H9 (cell line): ENCODE results near the gene DCDC1. TPM values are rescaled to one million over a fixed set of nuclear protein-coding genes. Genes with fewer than 3 reads are reported as not detected.
A peak's percentile ranks its signal among the peaks of the same experiment; 100 is the strongest.

Source experiments
- DNase-seq: peaks from one replicate; pipeline ENCODE4 v3.0.0-alpha.2; 2017
- H2AFZ ChIP-seq: one replicate; pipeline ENCODE4 v1.6.1; 2013; ENCODE audit warnings: mild to moderate bottlenecking, low read length, control low read depth, moderate library complexity
- H2AK5ac ChIP-seq: 2 replicates; pipeline ENCODE4 v1.6.1; 2013; ENCODE audit warnings: low read length, control low read depth, mixed read lengths; ENCODE audit not compliant: insufficient read length
- H2BK120ac ChIP-seq: one replicate; pipeline ENCODE4 v1.6.1; 2013; ENCODE audit warnings: low read depth, mild to moderate bottlenecking, low read length, control low read depth, inconsistent platforms; ENCODE audit not compliant: poor library complexity, severe bottlenecking
- H2BK12ac ChIP-seq: 2 replicates; pipeline ENCODE4 v1.6.1; 2013; ENCODE audit warnings: low read length, control low read depth, mixed read lengths, low read depth; ENCODE audit not compliant: insufficient read length
- H2BK15ac ChIP-seq: 2 replicates; pipeline ENCODE4 v1.6.1; 2013; ENCODE audit warnings: low read depth, low read length, control low read depth
- H2BK20ac ChIP-seq: one replicate; pipeline ENCODE4 v1.6.1; 2013; ENCODE audit warnings: low read depth, mild to moderate bottlenecking, low read length, control low read depth, inconsistent platforms; ENCODE audit not compliant: poor library complexity, severe bottlenecking
- H2BK5ac ChIP-seq: 2 replicates; pipeline ENCODE4 v1.6.1; 2013; ENCODE audit warnings: low read length, control low read depth, mixed read lengths; ENCODE audit not compliant: insufficient read length
- H3K14ac ChIP-seq: 2 replicates; pipeline ENCODE4 v1.6.1; 2013; ENCODE audit warnings: low read length, control low read depth; ENCODE audit not compliant: insufficient read depth
- H3K18ac ChIP-seq: 2 replicates; pipeline ENCODE4 v1.6.1; 2013; ENCODE audit warnings: low read depth, mild to moderate bottlenecking, mixed read lengths, low read length, control low read depth; ENCODE audit not compliant: insufficient read length
- H3K23ac ChIP-seq: 2 replicates; pipeline ENCODE4 v1.6.1; 2013; ENCODE audit warnings: low read length, control low read depth, mixed read lengths, low read depth; ENCODE audit not compliant: insufficient read length
- H3K23me2 ChIP-seq: 2 replicates; pipeline ENCODE4 v1.6.1; 2013; ENCODE audit warnings: low read depth, mild to moderate bottlenecking, mixed read lengths, low read length, control low read depth; ENCODE audit not compliant: insufficient read length, poor library complexity, severe bottlenecking
- H3K27ac ChIP-seq: 2 replicates; pipeline ENCODE4 v1.5.1; 2013; ENCODE audit warnings: low read length, control low read depth, mixed read lengths, low read depth; ENCODE audit not compliant: insufficient read length
- H3K27me3 ChIP-seq: 2 replicates; pipeline ENCODE4 v1.6.1; 2013; ENCODE audit warnings: low read length, control low read depth, inconsistent platforms; ENCODE audit not compliant: insufficient read depth
- H3K4ac ChIP-seq: 2 replicates; pipeline ENCODE4 v1.6.1; 2013; ENCODE audit warnings: low read depth, mild to moderate bottlenecking, control low read depth, inconsistent platforms, low read length, moderate library complexity
- H3K4me1 ChIP-seq: 2 replicates; pipeline ENCODE4 v1.6.1; 2013; ENCODE audit warnings: low read length, control low read depth, inconsistent platforms; ENCODE audit not compliant: insufficient read depth
- H3K4me2 ChIP-seq: 2 replicates; pipeline ENCODE4 v1.6.1; 2013; ENCODE audit warnings: low read length, control low read depth, mixed read lengths; ENCODE audit not compliant: insufficient read length, insufficient read depth
- H3K56ac ChIP-seq: 2 replicates; pipeline ENCODE4 v1.6.1; 2013; ENCODE audit warnings: low read depth, mild to moderate bottlenecking, mixed read lengths, low read length, control low read depth; ENCODE audit not compliant: insufficient read length
- H3K79me1 ChIP-seq: 2 replicates; pipeline ENCODE4 v1.6.1; 2013; ENCODE audit warnings: low read depth, mild to moderate bottlenecking, moderate library complexity, low read length, control low read depth, inconsistent platforms; ENCODE audit not compliant: insufficient read depth, poor library complexity, severe bottlenecking
- H3K79me2 ChIP-seq: 2 replicates; pipeline ENCODE4 v1.6.1; 2013; ENCODE audit warnings: low read length, control low read depth, inconsistent platforms; ENCODE audit not compliant: insufficient read depth
- H3K9ac ChIP-seq: 2 replicates; pipeline ENCODE4 v1.6.1; 2013; ENCODE audit warnings: low read length, control low read depth, mixed read lengths; ENCODE audit not compliant: insufficient read length; ENCODE audit errors: extremely low read depth
- H3K9me3 ChIP-seq: one replicate; pipeline ENCODE4 v1.6.1; 2013; ENCODE audit warnings: low read depth, low read length, inconsistent platforms; ENCODE audit not compliant: control insufficient read depth
- H3T11ph ChIP-seq: one replicate; pipeline ENCODE4 v1.6.1; 2013; ENCODE audit warnings: mild to moderate bottlenecking, low read length, control low read depth, inconsistent platforms
- H4K20me1 ChIP-seq: one replicate; pipeline ENCODE4 v1.6.1; 2013; ENCODE audit not compliant: control insufficient read depth, insufficient read length, insufficient read depth
- H4K5ac ChIP-seq: 2 replicates; pipeline ENCODE4 v1.6.1; 2013; ENCODE audit warnings: low read depth, mild to moderate bottlenecking, mixed read lengths, low read length, control low read depth; ENCODE audit not compliant: insufficient read length
- H4K8ac ChIP-seq: replicated peaks from 2 replicates; pipeline ENCODE4 v1.6.1; 2013; ENCODE audit warnings: low read length, control low read depth, mixed read lengths, low read depth; ENCODE audit not compliant: insufficient read length
- H4K91ac ChIP-seq: 2 replicates; pipeline ENCODE4 v1.6.1; 2013; ENCODE audit warnings: low read depth, mild to moderate bottlenecking, moderate library complexity, mixed read lengths, low read length, control low read depth; ENCODE audit not compliant: insufficient read length
- H3K27ac Mint-ChIP-seq, 3 experiments: 2 replicates in 2 of 3; 3 replicates in 1 of 3; pipeline ENCODE4 v1.8.0; 2020 to 2021; ENCODE audit warnings: mixed read lengths in 3 of 3, mild to moderate bottlenecking in 1 of 3, moderate library complexity in 1 of 3
- H3K27me3 Mint-ChIP-seq: 2 replicates; pipeline ENCODE4 v1.8.0; 2021; ENCODE audit warnings: low read depth, mild to moderate bottlenecking, moderate library complexity, mixed read lengths
- H3K36me3 Mint-ChIP-seq, 3 experiments: 2 replicates in 2 of 3; 3 replicates in 1 of 3; pipeline ENCODE4 v1.8.0; 2020 to 2021; ENCODE audit warnings: low read depth in 3 of 3, mixed read lengths in 3 of 3; ENCODE audit not compliant: insufficient read depth in 1 of 3
- H3K4me1 Mint-ChIP-seq, 2 experiments: 2 replicates each; pipeline ENCODE4 v1.8.0; 2020; ENCODE audit warnings: mixed read lengths in 2 of 2
- H3K4me3 Mint-ChIP-seq, 2 experiments: 2 replicates in 1 of 2; 3 replicates in 1 of 2; pipeline ENCODE4 v1.8.0; 2020 to 2021; ENCODE audit warnings: mild to moderate bottlenecking in 2 of 2, mixed read lengths in 2 of 2, moderate library complexity in 1 of 2
- H3K9me3 Mint-ChIP-seq, 2 experiments: 2 replicates in 1 of 2; 3 replicates in 1 of 2; pipeline ENCODE4 v1.8.0; 2020; ENCODE audit warnings: mild to moderate bottlenecking in 2 of 2, mixed read lengths in 2 of 2, moderate library complexity in 1 of 2
- CTCF ChIP-seq: fragments of 200-600 bp; sonication (generic); conservative IDR thresholded peaks from 3 replicates; pipeline ENCODE4 v1.8.0; 2021; ENCODE audit warnings: antibody characterized with exemption, mild to moderate bottlenecking
- WGBS: extraction: QIAGEN DNeasy Blood & Tissue Kit; methylation state at CpG from one replicate; pipeline ENCODE4 v1.1.7; 2013; ENCODE audit warnings: missing lambda C conversion rate, low lambda C conversion rate, mixed read lengths; ENCODE audit not compliant: insufficient read length; ENCODE audit errors: extremely low coverage; 5-methylcytosine and 5-hydroxymethylcytosine counted together
- total RNA-seq: library from RNA; stranded (reverse); gene quantifications from 2 replicates; pipeline ENCODE4 v1.2.1, GENCODE V29; 2021

Gene DCDC1
- total RNA-seq, 1 experiment from 2014 or later: 0.09 TPM

- peak overlapping the region; percentile 44 for H2AFZ ChIP-seq
- H2BK12ac ChIP-seq: no peak overlapping the region
- peaks cover 2% of the 10 kb centered on the region; the same call in 1 of the 2 replicates for H3K4me1 ChIP-seq
- no peak overlapping the region for H2AK5ac ChIP-seq
- no peak overlapping the region for H3K4me2 ChIP-seq
- no peak overlapping the region for H3K4ac ChIP-seq
- no peak overlapping the region for H3K23ac ChIP-seq
- no peak for TF ChIP-seq CTCF
- H3K27me3 ChIP-seq: no peaks in the 10 kb centered on the region
- no peak overlapping the region for H3K14ac ChIP-seq
- no peak overlapping the region for H3K9ac ChIP-seq
- Mint-ChIP-seq H3K36me3 (no peaks in the 10 kb centered on the region), H3K9me3 (no peaks in the 10 kb centered on the region), H3K4me1 (peaks cover 0 to 6% of the 10 kb centered on the region in 2 experiments; a peak in 2 of 4 replicates), H3K27ac (peak overlapping the region in 1 of 3 experiments; percentile 55; a peak in 1 of 7 replicates), H3K4me3 (no peak overlapping the region), H3K27me3 (no peaks in the 10 kb centered on the region)
- H4K5ac ChIP-seq: no peak overlapping the region
- no peak overlapping the region for H3K56ac ChIP-seq
- no peak overlapping the region for H4K91ac ChIP-seq
- H3K18ac ChIP-seq: no peak overlapping the region
- no CpG with 5 or more reads among the region's 2 CpGs for WGBS
- H3K27ac ChIP-seq: no peak overlapping the region
- no peaks in the 10 kb centered on the region for H3K23me2 ChIP-seq
- H3K79me2 ChIP-seq: no peaks in the 10 kb centered on the region
- no peak overlapping the region for H3T11ph ChIP-seq
- no peak overlapping the region for H2BK15ac ChIP-seq
- H3K9me3 ChIP-seq: no peaks in the 10 kb centered on the region
- H2BK20ac ChIP-seq: no peak overlapping the region
- no peaks in the 10 kb centered on the region for H4K20me1 ChIP-seq
- H3K79me1 ChIP-seq: no peaks in the 10 kb centered on the region
- H4K8ac ChIP-seq: no peak overlapping the region
- no peak for DNase-seq
- no peak overlapping the region for H2BK5ac ChIP-seq
- H2BK120ac ChIP-seq: no peak overlapping the region
Observed at GRCh38 chr11:30991802-30992512, 377.6 kb downstream of the DCDC1 start.
